ENCODE measurements around the gene ALG12.

The ALG12 gene

DNA sequence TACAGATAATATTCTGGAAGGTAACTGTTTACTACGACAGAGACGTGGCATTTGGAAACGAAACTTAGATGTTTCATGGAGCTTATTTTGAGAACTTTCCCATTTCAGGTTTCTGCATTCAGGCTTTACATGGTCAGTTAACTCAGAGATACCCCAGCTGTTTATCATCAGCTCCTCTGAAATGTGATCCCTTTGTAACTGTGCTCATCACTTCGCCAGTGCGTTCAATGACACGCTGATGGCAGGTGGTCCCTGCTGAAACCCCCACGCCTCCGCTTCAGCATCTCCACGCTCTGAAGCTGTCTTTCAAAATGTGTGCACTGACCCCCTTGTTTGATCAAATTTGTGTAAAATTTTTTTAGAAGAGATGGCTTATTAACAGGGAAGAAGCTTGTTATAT, 30.5 kb downstream of the ALG12 start:
- no peak for DNase-seq (ENCODE audit: low read depth)
- TF ChIP-seq MYC (IDR thresholded peaks at IDR 0.05; ENCODE audit: low read depth, low read length) (no peak), POLR2A (IDR thresholded peaks at IDR 0.05; ENCODE audit: extremely low read depth, insufficient read length) (no peak)
- TF ChIP-seq, protein P1, sequence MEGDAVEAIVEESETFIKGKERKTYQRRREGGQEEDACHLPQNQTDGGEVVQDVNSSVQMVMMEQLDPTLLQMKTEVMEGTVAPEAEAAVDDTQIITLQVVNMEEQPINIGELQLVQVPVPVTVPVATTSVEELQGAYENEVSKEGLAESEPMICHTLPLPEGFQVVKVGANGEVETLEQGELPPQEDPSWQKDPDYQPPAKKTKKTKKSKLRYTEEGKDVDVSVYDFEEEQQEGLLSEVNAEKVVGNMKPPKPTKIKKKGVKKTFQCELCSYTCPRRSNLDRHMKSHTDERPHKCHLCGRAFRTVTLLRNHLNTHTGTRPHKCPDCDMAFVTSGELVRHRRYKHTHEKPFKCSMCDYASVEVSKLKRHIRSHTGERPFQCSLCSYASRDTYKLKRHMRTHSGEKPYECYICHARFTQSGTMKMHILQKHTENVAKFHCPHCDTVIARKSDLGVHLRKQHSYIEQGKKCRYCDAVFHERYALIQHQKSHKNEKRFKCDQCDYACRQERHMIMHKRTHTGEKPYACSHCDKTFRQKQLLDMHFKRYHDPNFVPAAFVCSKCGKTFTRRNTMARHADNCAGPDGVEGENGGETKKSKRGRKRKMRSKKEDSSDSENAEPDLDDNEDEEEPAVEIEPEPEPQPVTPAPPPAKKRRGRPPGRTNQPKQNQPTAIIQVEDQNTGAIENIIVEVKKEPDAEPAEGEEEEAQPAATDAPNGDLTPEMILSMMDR (IDR thresholded peaks at IDR 0.05; ENCODE audit: low read depth, low read length) = no peak
- TF ChIP-seq, protein P2, sequence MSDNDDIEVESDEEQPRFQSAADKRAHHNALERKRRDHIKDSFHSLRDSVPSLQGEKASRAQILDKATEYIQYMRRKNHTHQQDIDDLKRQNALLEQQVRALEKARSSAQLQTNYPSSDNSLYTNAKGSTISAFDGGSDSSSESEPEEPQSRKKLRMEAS (IDR thresholded peaks at IDR 0.05; ENCODE audit: low read depth, low read length) = no peak
- no peak overlapping the region for H3K4me3 ChIP-seq (ENCODE audit: low read depth, low read length)

DNA sequence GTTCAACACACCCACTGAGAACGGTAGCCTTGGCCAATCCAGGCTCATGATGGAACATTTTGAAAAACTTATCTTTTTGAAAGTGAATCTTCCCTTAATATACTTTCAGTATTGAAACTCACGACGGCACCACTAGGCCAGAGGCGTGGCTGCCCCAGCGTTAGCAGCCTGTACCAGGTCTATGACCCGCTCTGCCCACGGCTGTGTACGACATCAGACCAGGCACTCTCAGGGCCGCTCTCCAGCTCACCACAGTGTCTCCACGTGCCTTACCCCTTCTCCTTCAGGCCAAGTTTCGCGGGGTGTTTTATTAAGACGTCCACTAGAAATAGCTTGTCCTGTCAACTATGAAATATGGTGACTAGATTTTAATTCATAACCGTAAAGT, 31.2 kb downstream of the ALG12 start:
- no peak for TF ChIP-seq POLR2A (IDR thresholded peaks at IDR 0.05; ENCODE audit: extremely low read depth, insufficient read length)
- TF ChIP-seq MYC (IDR thresholded peaks at IDR 0.05; ENCODE audit: low read depth, low read length) = no peak
- TF ChIP-seq, protein P2 (IDR thresholded peaks at IDR 0.05; ENCODE audit: low read depth, low read length) = no peak
- TF ChIP-seq, protein P1 (IDR thresholded peaks at IDR 0.05; ENCODE audit: low read depth, low read length) = no peak
- no peak for DNase-seq (ENCODE audit: low read depth)
- H3K4me3 ChIP-seq (ENCODE audit: low read depth, low read length) = no peak overlapping the region

DNA sequence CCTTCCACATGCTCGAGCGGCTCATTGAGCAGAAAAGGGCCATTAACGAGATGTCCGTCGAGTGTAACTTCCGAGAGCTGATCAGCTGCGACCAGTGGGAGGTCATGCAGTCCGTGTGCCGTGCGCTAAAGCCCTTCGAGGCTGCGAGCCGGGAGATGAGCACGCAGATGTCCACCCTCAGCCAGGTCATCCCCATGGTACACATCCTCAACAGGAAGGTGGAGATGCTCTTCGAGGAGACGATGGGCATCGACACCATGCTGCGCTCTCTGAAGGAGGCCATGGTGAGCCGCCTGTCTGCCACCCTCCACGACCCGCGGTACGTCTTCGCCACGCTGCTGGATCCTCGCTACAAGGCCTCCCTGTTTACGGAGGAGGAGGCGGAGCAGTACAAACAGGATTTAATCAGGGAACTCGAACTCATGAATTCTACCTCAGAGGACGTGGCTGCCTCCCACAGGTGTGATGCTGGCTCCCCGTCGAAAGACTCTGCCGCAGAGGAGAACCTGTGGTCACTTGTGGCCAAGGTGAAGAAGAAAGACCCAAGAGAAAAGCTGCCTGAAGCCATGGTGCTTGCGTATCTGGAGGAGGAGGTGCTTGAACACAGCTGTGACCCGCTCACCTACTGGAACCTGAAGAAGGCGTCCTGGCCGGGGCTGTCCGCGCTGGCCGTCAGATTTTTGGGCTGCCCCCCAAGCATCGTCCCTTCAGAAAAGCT, 31.7 kb downstream of the ALG12 start:
- no peak for DNase-seq (ENCODE audit: low read depth)
- no peak overlapping the region for H3K4me3 ChIP-seq (ENCODE audit: low read depth, low read length)
- TF ChIP-seq, protein P2 (IDR thresholded peaks at IDR 0.05; ENCODE audit: low read depth, low read length) = no peak
- TF ChIP-seq, protein P1 (IDR thresholded peaks at IDR 0.05; ENCODE audit: low read depth, low read length) = no peak
- TF ChIP-seq MYC (IDR thresholded peaks at IDR 0.05; ENCODE audit: low read depth, low read length) = no peak
- TF ChIP-seq POLR2A (IDR thresholded peaks at IDR 0.05; ENCODE audit: extremely low read depth, insufficient read length) = no peak

DNA sequence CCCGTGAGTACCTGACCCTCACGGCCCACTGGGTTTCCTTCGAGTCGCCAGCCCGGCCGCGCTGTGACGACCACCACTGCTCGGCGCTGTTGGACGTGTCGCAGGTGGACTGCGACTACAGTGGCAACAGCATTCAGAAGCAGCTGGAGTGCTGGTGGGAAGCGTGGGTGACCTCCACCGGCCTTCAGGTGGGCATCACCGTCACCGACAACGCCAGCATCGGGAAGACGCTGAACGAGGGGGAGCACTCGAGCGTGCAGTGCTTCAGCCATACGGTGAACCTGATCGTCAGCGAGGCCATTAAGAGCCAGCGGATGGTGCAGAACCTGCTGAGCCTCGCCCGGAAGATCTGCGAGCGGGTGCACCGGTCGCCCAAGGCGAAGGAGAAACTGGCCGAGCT, 32.4 kb downstream of the ALG12 start:
- no peak overlapping the region for H3K4me3 ChIP-seq (ENCODE audit: low read depth, low read length)
- TF ChIP-seq MYC (IDR thresholded peaks at IDR 0.05; ENCODE audit: low read depth, low read length) = no peak
- TF ChIP-seq, protein P1 (IDR thresholded peaks at IDR 0.05; ENCODE audit: low read depth, low read length) = no peak
- no peak for TF ChIP-seq POLR2A (IDR thresholded peaks at IDR 0.05; ENCODE audit: extremely low read depth, insufficient read length)
- TF ChIP-seq, protein P2 (IDR thresholded peaks at IDR 0.05; ENCODE audit: low read depth, low read length) = no peak
- no peak for DNase-seq (ENCODE audit: low read depth)

DNA sequence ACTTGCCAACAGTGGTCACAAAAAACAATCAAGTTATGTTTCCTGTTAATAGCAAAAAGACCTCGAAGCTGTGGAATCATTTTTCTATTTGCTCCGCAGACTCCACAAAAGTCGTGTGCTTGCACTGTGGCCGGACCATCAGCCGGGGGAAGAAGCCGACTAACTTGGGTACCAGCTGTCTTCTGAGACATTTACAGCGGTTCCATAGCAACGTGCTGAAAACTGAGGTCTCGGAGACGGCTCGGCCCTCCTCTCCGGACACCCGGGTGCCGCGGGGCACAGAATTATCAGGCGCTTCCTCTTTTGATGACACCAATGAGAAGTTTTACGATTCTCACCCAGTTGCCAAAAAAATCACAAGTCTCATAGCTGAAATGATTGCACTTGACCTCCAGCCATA, 33.0 kb downstream of the ALG12 start:
- TF ChIP-seq, protein P1 (IDR thresholded peaks at IDR 0.05; ENCODE audit: low read depth, low read length) = no peak
- TF ChIP-seq POLR2A (IDR thresholded peaks at IDR 0.05; ENCODE audit: extremely low read depth, insufficient read length) (no peak), MYC (IDR thresholded peaks at IDR 0.05; ENCODE audit: low read depth, low read length) (no peak)
- TF ChIP-seq, protein P2 (IDR thresholded peaks at IDR 0.05; ENCODE audit: low read depth, low read length) = no peak
- no peak for DNase-seq (ENCODE audit: low read depth)
- H3K4me3 ChIP-seq (ENCODE audit: low read depth, low read length) = no peak overlapping the region

Measured in NB4 (cell line).